Esophagus muscularis mucosa (tissue), 3 donors: ENCODE results near the gene TMC5.

Experiments
- CTCF ChIP-seq, 3 experiments: fragments of 200-600 bp in 2 of 3; fragments of 450-650 bp in 1 of 3; sonication (generic) in 2 of 3; IDR thresholded peaks; one replicate each; pipeline ENCODE4 v1.5.1; 2017 to 2019; ENCODE audit warnings: antibody characterized with exemption in 3 of 3, mild to moderate bottlenecking in 2 of 3, moderate library complexity in 1 of 3
- POLR2A ChIP-seq: fragments of 450-650 bp; IDR thresholded peaks from one replicate; pipeline ENCODE4 v1.6.1; 2017; ENCODE audit warnings: antibody characterized with exemption, moderate library complexity, mild to moderate bottlenecking, low read depth
- POLR2AphosphoS5 ChIP-seq, 2 donors: sonication (generic); formaldehyde crosslinking; IDR thresholded peaks; one replicate each; pipeline ENCODE4 v1.6.1; 2017; ENCODE audit warnings: antibody characterized with exemption in 2 of 2

GRCh38 chr16:19463468-19464315 lies 46.0 kb downstream of the TMC5 start:
- no peak for TF ChIP-seq CTCF (IDR thresholded peaks at IDR 0.05)
- no peak for TF ChIP-seq POLR2AphosphoS5 (IDR thresholded peaks at IDR 0.05)
- no peak for TF ChIP-seq POLR2A
